ENCODE data around the gene MYDGF. TPM values are rescaled to one million over a fixed set of nuclear protein-coding genes. Genes with fewer than 3 reads are reported as not detected.

The MYDGF gene
- 118 and 142 TPM in 2 replicates for total RNA-seq

GRCh38 chr19:4669723-4670480, at the start of gene MYDGF:
Gene MYDGF (minus strand): TSS chr19:4670342. CDS start chr19:4670334, 8 bp downstream.

GRCh38 chr19:4638828-4639530, 31.2 kb downstream of the MYDGF start, which contains the start of gene TNFAIP8L1:
Gene TNFAIP8L1 (plus strand): TSS chr19:4639516. CDS start chr19:4651870, 12,354 bp downstream.

Other genes with a start within 250 kb of the MYDGF start
- gene UBXN6, start 212.5 kb downstream of the MYDGF start, total RNA-seq, result 51.6 and 55.9 TPM in 2 replicates
- 70.5 and 81.0 TPM in 2 replicates for gene HDGFL2, start 198.0 kb downstream of the MYDGF start, total RNA-seq
- 0.84 and 1.1 TPM in 2 replicates for gene PLIN4, start 151.9 kb downstream of the MYDGF start, total RNA-seq
- 0.14 TPM in 1 of 2 replicates, not detected in the other for gene PLIN5, start 135.1 kb downstream of the MYDGF start, total RNA-seq
- 0.09 and 0.56 TPM in 2 replicates for gene LRG1, start 130.3 kb downstream of the MYDGF start, total RNA-seq
- 0.05 and 0.35 TPM in 2 replicates for gene SEMA6B, start 110.7 kb downstream of the MYDGF start, total RNA-seq
- 5.7 and 6.1 TPM in 2 replicates for gene TNFAIP8L1, start 30.8 kb downstream of the MYDGF start, total RNA-seq
- gene DPP9, start 53.5 kb upstream of the MYDGF start, total RNA-seq, result 90.9 and 114 TPM in 2 replicates
- 15.8 and 19.5 TPM in 2 replicates for gene FEM1A, start 121.4 kb upstream of the MYDGF start, total RNA-seq
- 3.9 and 8.2 TPM in 2 replicates for gene TICAM1, start 161.4 kb upstream of the MYDGF start, total RNA-seq
- gene PLIN3, start 197.3 kb upstream of the MYDGF start, total RNA-seq, result 78.4 and 112 TPM in 2 replicates
- not detected in 2 replicates for gene ARRDC5, start 232.6 kb upstream of the MYDGF start, total RNA-seq
- gene UHRF1, start 239.2 kb upstream of the MYDGF start, total RNA-seq, result 40.7 and 46.9 TPM in 2 replicates

Data from airway epithelial cell (primary cell).